WTC11 (cell line): ENCODE results near the gene NOL4L. TPM values are rescaled to one million over a fixed set of nuclear protein-coding genes. Genes with fewer than 3 reads are reported as not detected.

Source experiments
- ATAC-seq: fragments of 200-7000 bp; cut with Tn5 transposase; 2 replicates; pipeline ENCODE4 v1.10.0; 2021; ENCODE audit warnings: mild to moderate bottlenecking, moderate library complexity
- CTCF ChIA-PET: fragments of 300-600 bp; sonication (Branson Sonifier 250); formaldehyde crosslinking; loops from one replicate; lab custom pipeline; 2021; ENCODE audit warnings: antibody characterized with exemption; lab: Charles Lee
- POLR2A ChIA-PET: fragments of 350-600 bp; sonication (Branson Sonifier 250); formaldehyde crosslinking; loops from one replicate; lab custom pipeline; 2021; ENCODE audit warnings: antibody characterized with exemption; lab: Charles Lee
- DNase-seq: peaks from one replicate; pipeline ENCODE4 v3.0.0; 2021; ENCODE audit warnings: low spot score
- H3K27ac Mint-ChIP-seq: 2 replicates; pipeline ENCODE4 v1.8.0; 2021; ENCODE audit warnings: mixed read lengths
- H3K27me3 Mint-ChIP-seq: 2 replicates; pipeline ENCODE4 v1.8.0; 2021; ENCODE audit warnings: low read depth, mild to moderate bottlenecking, moderate library complexity, mixed read lengths
- H3K36me3 Mint-ChIP-seq: 2 replicates; pipeline ENCODE4 v1.8.0; 2021; ENCODE audit warnings: mixed read lengths
- H3K4me1 Mint-ChIP-seq: 2 replicates; pipeline ENCODE4 v1.8.0; 2022; ENCODE audit warnings: mixed read lengths
- H3K4me3 Mint-ChIP-seq: 2 replicates; pipeline ENCODE4 v1.8.0; 2021; ENCODE audit warnings: mild to moderate bottlenecking, moderate library complexity, mixed read lengths
- H3K9me3 Mint-ChIP-seq: 2 replicates; pipeline ENCODE4 v1.8.0; 2021; ENCODE audit warnings: mixed read lengths
- EMX1 ChIP-seq: fragments of 250-450 bp; sonication (Bioruptor Pico); IDR thresholded peaks from 2 replicates; pipeline ENCODE4 v1.8.0; 2021; ENCODE audit warnings: mild to moderate bottlenecking
- FOXJ3 ChIP-seq: sonication (generic); formaldehyde crosslinking; IDR thresholded peaks from 2 replicates; pipeline ENCODE4 v1.9.0; 2021; ENCODE audit warnings: missing genetic modification reagents, mild to moderate bottlenecking, borderline replicate concordance
- FOXK1 ChIP-seq: sonication (generic); formaldehyde crosslinking; IDR thresholded peaks from 2 replicates; pipeline ENCODE4 v1.8.0; 2022; ENCODE audit warnings: mild to moderate bottlenecking, moderate library complexity, missing genetic modification reagents
- FOXP1 ChIP-seq: sonication (generic); formaldehyde crosslinking; IDR thresholded peaks from 2 replicates; pipeline ENCODE4 v1.8.0; 2022; ENCODE audit warnings: missing genetic modification reagents, mild to moderate bottlenecking, moderate library complexity, borderline replicate concordance
- IRF2 ChIP-seq: sonication (generic); formaldehyde crosslinking; IDR thresholded peaks from 2 replicates; pipeline ENCODE4 v1.8.0; 2022; ENCODE audit warnings: low read depth, missing genetic modification reagents, borderline replicate concordance
- KAT7 ChIP-seq: sonication (generic); formaldehyde crosslinking; IDR thresholded peaks from 2 replicates; pipeline ENCODE4 v1.8.1; 2023; ENCODE audit warnings: missing genetic modification reagents, mild to moderate bottlenecking, borderline replicate concordance
- MYBL2 ChIP-seq: sonication (generic); formaldehyde crosslinking; IDR thresholded peaks from 2 replicates; pipeline ENCODE4 v1.8.1; 2023; ENCODE audit warnings: mild to moderate bottlenecking, moderate library complexity, missing genetic modification reagents
- NFATC4 ChIP-seq: fragments of 250-450 bp; sonication (Bioruptor Pico); IDR thresholded peaks from 2 replicates; pipeline ENCODE4 v1.9.0; 2021; ENCODE audit warnings: mild to moderate bottlenecking
- NR2C2 ChIP-seq: sonication (generic); formaldehyde crosslinking; IDR thresholded peaks from 2 replicates; pipeline ENCODE4 v1.8.0; 2022; ENCODE audit warnings: mild to moderate bottlenecking, missing genetic modification reagents
- NR3C1 ChIP-seq: sonication (generic); formaldehyde crosslinking; conservative IDR thresholded peaks from 2 replicates; pipeline ENCODE4 v1.8.1; 2023; ENCODE audit warnings: low read depth, mild to moderate bottlenecking, missing genetic modification reagents
- SOX15 ChIP-seq: fragments of 250-450 bp; sonication (Bioruptor Pico); IDR thresholded peaks from 2 replicates; pipeline ENCODE4 v1.9.0; 2021; ENCODE audit warnings: mild to moderate bottlenecking
- ZBTB21 ChIP-seq: sonication (generic); formaldehyde crosslinking; IDR thresholded peaks from 2 replicates; pipeline ENCODE4 v1.8.1; 2023; ENCODE audit warnings: mild to moderate bottlenecking, missing genetic modification reagents, borderline replicate concordance
- ZNF138 ChIP-seq: sonication (generic); formaldehyde crosslinking; conservative IDR thresholded peaks from 2 replicates; pipeline ENCODE4 v1.8.1; 2022; ENCODE audit warnings: mild to moderate bottlenecking, moderate library complexity, missing genetic modification reagents
- ZNF232 ChIP-seq: sonication (generic); formaldehyde crosslinking; IDR thresholded peaks from 2 replicates; pipeline ENCODE4 v1.8.0; 2022; ENCODE audit warnings: mild to moderate bottlenecking, missing genetic modification reagents
- total RNA-seq: library from RNA; stranded (reverse); gene quantifications from 3 replicates; pipeline ENCODE4 v1.2.3, GENCODE V29; 2021
- TF ChIP-seq, protein P1 (sequence below): sonication (generic); formaldehyde crosslinking; IDR thresholded peaks from 2 replicates; pipeline ENCODE4 v1.8.0; 2023; ENCODE audit warnings: missing genetic modification reagents
- TF ChIP-seq, protein P2 (sequence below): sonication (generic); formaldehyde crosslinking; conservative IDR thresholded peaks from 2 replicates; pipeline ENCODE4 v1.8.1; 2022; ENCODE audit warnings: mild to moderate bottlenecking, missing genetic modification reagents
- TF ChIP-seq, protein P3 (sequence below): sonication (generic); formaldehyde crosslinking; IDR thresholded peaks from 2 replicates; pipeline ENCODE4 v1.8.1; 2023; ENCODE audit warnings: mild to moderate bottlenecking, missing genetic modification reagents, borderline replicate concordance
- TF ChIP-seq, protein P4 (sequence below): sonication (generic); formaldehyde crosslinking; IDR thresholded peaks from 2 replicates; pipeline ENCODE4 v1.8.1; 2022; ENCODE audit warnings: low read depth, missing genetic modification reagents, borderline replicate concordance
- TF ChIP-seq, protein P5 (sequence below): sonication (generic); formaldehyde crosslinking; IDR thresholded peaks from 2 replicates; pipeline ENCODE4 v1.8.1; 2022; ENCODE audit warnings: low read depth, mild to moderate bottlenecking, moderate library complexity, missing genetic modification reagents, borderline replicate concordance
- TF ChIP-seq, protein P6 (sequence below): fragments of 250-450 bp; sonication (Bioruptor Pico); IDR thresholded peaks from 2 replicates; pipeline ENCODE4 v1.9.0; 2021; ENCODE audit warnings: mild to moderate bottlenecking
- TF ChIP-seq, protein P7 (sequence below): fragments of 250-450 bp; sonication (Bioruptor Pico); IDR thresholded peaks from 2 replicates; pipeline ENCODE4 v2.1.2; 2022; ENCODE audit warnings: mild to moderate bottlenecking, moderate library complexity

Gene NOL4L
- total RNA-seq, 1 experiment from 2014 or later: 29.0 TPM

DNA sequence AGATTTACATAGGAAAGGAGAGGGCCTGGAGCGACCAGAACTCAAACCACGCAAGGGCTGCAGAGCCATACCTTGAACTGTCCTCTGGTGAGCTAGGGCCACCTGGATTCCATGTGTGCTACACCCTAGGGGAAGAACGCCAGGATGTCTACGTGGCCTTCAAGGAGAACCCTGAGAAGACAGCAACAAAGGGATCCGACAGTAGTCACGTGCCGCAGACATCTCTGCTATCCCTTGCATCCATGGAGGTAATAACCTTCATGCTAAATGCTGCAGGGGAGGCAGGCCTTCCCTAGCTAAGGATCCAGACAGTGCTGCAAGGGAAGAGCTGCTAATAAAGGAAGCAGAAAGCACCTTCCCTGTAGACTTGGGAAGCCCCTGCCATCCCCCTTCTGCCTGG lies 52.9 kb downstream of the NOL4L start:
- no peak for DNase-seq
- Mint-ChIP-seq H3K27me3 (peaks cover 7% of the 10 kb centered on the region), H3K27ac (no peak overlapping the region), H3K4me1 (peaks cover 29% of the 10 kb centered on the region), H3K9me3 (no peaks in the 10 kb centered on the region), H3K4me3 (no peak overlapping the region), H3K36me3 (no peaks in the 10 kb centered on the region)
- POLR2A ChIA-PET: no interaction called here
- TF ChIP-seq NFATC4 (CRISPR knock-in tag) (no peak), ZNF232 (no peak), KAT7 (CRISPR knock-in tag) (no peak), SOX15 (CRISPR knock-in tag) (no peak), MYBL2 (no peak), FOXP1 (no peak), FOXK1 (CRISPR knock-in tag) (no peak), NR3C1 (no peak), FOXJ3 (no peak), IRF2 (no peak), ZNF138 (no peak)
- TF ChIP-seq, protein P1, sequence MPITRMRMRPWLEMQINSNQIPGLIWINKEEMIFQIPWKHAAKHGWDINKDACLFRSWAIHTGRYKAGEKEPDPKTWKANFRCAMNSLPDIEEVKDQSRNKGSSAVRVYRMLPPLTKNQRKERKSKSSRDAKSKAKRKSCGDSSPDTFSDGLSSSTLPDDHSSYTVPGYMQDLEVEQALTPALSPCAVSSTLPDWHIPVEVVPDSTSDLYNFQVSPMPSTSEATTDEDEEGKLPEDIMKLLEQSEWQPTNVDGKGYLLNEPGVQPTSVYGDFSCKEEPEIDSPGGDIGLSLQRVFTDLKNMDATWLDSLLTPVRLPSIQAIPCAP (CRISPR knock-in tag): no peak
- TF ChIP-seq, protein P2, sequence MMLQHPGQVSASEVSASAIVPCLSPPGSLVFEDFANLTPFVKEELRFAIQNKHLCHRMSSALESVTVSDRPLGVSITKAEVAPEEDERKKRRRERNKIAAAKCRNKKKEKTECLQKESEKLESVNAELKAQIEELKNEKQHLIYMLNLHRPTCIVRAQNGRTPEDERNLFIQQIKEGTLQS (CRISPR knock-in tag): no peak
- TF ChIP-seq, protein P3, sequence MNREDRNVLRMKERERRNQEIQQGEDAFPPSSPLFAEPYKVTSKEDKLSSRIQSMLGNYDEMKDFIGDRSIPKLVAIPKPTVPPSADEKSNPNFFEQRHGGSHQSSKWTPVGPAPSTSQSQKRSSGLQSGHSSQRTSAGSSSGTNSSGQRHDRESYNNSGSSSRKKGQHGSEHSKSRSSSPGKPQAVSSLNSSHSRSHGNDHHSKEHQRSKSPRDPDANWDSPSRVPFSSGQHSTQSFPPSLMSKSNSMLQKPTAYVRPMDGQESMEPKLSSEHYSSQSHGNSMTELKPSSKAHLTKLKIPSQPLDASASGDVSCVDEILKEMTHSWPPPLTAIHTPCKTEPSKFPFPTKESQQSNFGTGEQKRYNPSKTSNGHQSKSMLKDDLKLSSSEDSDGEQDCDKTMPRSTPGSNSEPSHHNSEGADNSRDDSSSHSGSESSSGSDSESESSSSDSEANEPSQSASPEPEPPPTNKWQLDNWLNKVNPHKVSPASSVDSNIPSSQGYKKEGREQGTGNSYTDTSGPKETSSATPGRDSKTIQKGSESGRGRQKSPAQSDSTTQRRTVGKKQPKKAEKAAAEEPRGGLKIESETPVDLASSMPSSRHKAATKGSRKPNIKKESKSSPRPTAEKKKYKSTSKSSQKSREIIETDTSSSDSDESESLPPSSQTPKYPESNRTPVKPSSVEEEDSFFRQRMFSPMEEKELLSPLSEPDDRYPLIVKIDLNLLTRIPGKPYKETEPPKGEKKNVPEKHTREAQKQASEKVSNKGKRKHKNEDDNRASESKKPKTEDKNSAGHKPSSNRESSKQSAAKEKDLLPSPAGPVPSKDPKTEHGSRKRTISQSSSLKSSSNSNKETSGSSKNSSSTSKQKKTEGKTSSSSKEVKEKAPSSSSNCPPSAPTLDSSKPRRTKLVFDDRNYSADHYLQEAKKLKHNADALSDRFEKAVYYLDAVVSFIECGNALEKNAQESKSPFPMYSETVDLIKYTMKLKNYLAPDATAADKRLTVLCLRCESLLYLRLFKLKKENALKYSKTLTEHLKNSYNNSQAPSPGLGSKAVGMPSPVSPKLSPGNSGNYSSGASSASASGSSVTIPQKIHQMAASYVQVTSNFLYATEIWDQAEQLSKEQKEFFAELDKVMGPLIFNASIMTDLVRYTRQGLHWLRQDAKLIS (CRISPR knock-in tag): no peak
- TF ChIP-seq, protein P4, sequence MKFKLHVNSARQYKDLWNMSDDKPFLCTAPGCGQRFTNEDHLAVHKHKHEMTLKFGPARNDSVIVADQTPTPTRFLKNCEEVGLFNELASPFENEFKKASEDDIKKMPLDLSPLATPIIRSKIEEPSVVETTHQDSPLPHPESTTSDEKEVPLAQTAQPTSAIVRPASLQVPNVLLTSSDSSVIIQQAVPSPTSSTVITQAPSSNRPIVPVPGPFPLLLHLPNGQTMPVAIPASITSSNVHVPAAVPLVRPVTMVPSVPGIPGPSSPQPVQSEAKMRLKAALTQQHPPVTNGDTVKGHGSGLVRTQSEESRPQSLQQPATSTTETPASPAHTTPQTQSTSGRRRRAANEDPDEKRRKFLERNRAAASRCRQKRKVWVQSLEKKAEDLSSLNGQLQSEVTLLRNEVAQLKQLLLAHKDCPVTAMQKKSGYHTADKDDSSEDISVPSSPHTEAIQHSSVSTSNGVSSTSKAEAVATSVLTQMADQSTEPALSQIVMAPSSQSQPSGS (CRISPR knock-in tag): no peak
- TF ChIP-seq, protein P5, sequence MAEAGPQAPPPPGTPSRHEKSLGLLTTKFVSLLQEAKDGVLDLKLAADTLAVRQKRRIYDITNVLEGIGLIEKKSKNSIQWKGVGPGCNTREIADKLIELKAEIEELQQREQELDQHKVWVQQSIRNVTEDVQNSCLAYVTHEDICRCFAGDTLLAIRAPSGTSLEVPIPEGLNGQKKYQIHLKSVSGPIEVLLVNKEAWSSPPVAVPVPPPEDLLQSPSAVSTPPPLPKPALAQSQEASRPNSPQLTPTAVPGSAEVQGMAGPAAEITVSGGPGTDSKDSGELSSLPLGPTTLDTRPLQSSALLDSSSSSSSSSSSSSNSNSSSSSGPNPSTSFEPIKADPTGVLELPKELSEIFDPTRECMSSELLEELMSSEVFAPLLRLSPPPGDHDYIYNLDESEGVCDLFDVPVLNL (CRISPR knock-in tag): no peak
- CTCF ChIA-PET: interaction anchor here (0.9 kb wide), 1 partner anchor 10 kb away, joined by 4 read pairs; no protein-coding TSS in a partner anchor
- no peak for ATAC-seq

DNA sequence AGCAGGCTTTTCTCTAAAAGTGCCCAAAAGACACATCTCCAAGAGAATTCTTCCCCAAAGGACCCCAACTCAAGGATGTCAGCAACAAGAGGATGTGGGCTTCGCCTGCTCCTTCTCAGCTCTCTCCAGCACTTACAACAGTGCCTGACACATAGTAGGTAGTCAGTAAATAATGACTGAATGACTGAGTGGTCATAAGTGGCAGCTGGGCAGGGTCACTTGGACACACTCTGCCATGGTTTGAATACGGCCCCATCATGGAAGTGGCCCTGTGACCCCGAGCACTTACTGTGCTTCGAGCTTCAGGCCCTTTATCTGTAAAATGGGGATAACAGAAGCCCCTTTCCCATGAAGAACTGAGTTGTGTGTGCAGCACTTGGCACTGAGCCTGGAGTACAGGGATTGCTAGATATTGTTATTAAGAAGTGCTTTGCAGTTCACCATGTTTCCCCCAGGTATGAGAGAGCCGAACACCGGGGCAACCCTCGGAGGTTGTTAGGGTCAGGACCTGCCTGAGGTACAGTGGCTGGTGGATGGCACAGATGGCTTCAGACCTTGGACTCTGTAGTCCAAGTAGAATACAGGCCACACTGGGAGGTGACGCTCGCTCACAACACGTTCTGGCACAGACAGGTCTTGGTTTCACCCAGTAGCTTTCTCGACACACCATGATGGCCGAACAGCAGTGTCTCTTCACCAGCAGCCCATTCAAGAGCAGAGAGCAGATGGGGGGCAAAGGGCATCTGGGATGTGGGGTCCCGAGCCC lies 56.0 kb downstream of the NOL4L start:
- H3K27me3 Mint-ChIP-seq: peaks cover 4% of the 10 kb centered on the region; the same call in 1 of the 2 replicates
- no peak overlapping the region for H3K4me3 Mint-ChIP-seq
- ChIA-PET CTCF (interaction anchor here (1.0 to 3.6 kb wide), 3 partner anchors 103 to 123 kb away, joined by 3 to 16 read pairs (median 3); no protein-coding TSS in a partner anchor), POLR2A (no interaction called here)
- H3K4me1 Mint-ChIP-seq: peaks cover 7% of the 10 kb centered on the region; the same call in 1 of the 2 replicates
- no peaks in the 10 kb centered on the region for H3K36me3 Mint-ChIP-seq
- no peak overlapping the region for H3K27ac Mint-ChIP-seq
- ATAC-seq: no peak
- no peaks in the 10 kb centered on the region for H3K9me3 Mint-ChIP-seq
- no peak for DNase-seq
- TF ChIP-seq ZNF232: no peak
- TF ChIP-seq, protein P6, sequence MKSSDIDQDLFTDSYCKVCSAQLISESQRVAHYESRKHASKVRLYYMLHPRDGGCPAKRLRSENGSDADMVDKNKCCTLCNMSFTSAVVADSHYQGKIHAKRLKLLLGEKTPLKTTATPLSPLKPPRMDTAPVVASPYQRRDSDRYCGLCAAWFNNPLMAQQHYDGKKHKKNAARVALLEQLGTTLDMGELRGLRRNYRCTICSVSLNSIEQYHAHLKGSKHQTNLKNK: no peak
- TF ChIP-seq NR2C2 (CRISPR knock-in tag): no peak
- TF ChIP-seq ZBTB21 (CRISPR knock-in tag): no peak
- TF ChIP-seq EMX1: no peak
- TF ChIP-seq, protein P7, sequence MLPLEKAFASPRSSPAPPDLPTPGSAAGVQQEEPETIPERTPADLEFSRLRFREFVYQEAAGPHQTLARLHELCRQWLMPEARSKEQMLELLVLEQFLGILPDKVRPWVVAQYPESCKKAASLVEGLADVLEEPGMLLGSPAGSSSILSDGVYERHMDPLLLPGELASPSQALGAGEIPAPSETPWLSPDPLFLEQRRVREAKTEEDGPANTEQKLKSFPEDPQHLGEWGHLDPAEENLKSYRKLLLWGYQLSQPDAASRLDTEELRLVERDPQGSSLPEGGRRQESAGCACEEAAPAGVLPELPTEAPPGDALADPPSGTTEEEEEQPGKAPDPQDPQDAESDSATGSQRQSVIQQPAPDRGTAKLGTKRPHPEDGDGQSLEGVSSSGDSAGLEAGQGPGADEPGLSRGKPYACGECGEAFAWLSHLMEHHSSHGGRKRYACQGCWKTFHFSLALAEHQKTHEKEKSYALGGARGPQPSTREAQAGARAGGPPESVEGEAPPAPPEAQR (CRISPR knock-in tag): no peak
